Stimulated activated naive CD8-positive, alpha-beta T cell treated with anti-CD3 and anti-CD28 coated beads, Interleukin-15, amount 100 ng/mL, for 72 hours (primary cell): Measurements from ENCODE around the gene NLE1.
"Not testable (repeated sequence)": the region's sequence is repeated elsewhere in the genome, so short reads cannot be mapped to it uniquely, and the experiment has no call there.

Experiments used
- ATAC-seq: fragments of 150-1000 bp; cut with Tn5 transposase; 2 replicates; pipeline ENCODE4 v1.10.0; 2021; ENCODE audit warnings: mild to moderate bottlenecking, moderate library complexity
- DNase-seq, 2 donors: peaks; one replicate each; pipeline ENCODE4 v3.0.0; 2021 to 2022
- H3K27ac Mint-ChIP-seq, 2 donors: one replicate each; pipeline ENCODE4 v1.8.0; 2022; ENCODE audit warnings: mild to moderate bottlenecking in 2 of 2, mixed read lengths in 2 of 2, moderate library complexity in 2 of 2
- H3K27me3 Mint-ChIP-seq: one replicate; pipeline ENCODE4 v1.8.0; 2022; ENCODE audit warnings: mixed read lengths
- H3K4me1 Mint-ChIP-seq: one replicate; pipeline ENCODE4 v1.8.0; 2022; ENCODE audit warnings: mild to moderate bottlenecking, mixed read lengths
- H3K4me3 Mint-ChIP-seq, 2 donors: one replicate each; pipeline ENCODE4 v1.8.0; 2022; ENCODE audit warnings: mild to moderate bottlenecking in 2 of 2, mixed read lengths in 2 of 2, moderate library complexity in 1 of 2
- H3K9me3 Mint-ChIP-seq, 2 donors: one replicate each; pipeline ENCODE4 v1.8.0; 2022; ENCODE audit warnings: mixed read lengths in 2 of 2

The NLE1 gene

GRCh38 chr17:35119370-35120165 lies 22.5 kb downstream of the NLE1 start, which contains the start of gene RAD51D:
Gene RAD51D (minus strand): TSS chr17:35119860. CDS start chr17:35119613, 247 bp downstream.
- H3K27me3 Mint-ChIP-seq: no peaks in the 10 kb centered on the region
- H3K9me3 Mint-ChIP-seq: no peaks in the 10 kb centered on the region
- peak within 1 kb of the TSS; percentile 97 to 98 for H3K27ac Mint-ChIP-seq
- ATAC-seq: peak; percentile 91
- peak; percentile 85 to 86 for DNase-seq
- H3K4me1 Mint-ChIP-seq: peaks cover 43% of the 10 kb centered on the region
- peak within 1 kb of the TSS; percentile 90 to 98 for H3K4me3 Mint-ChIP-seq

GRCh38 chr17:35117984-35118383 lies 24.1 kb downstream of the NLE1 start:
- Mint-ChIP-seq H3K4me3 (peak overlapping the region; percentile 90 to 98), H3K4me1 (peaks cover 50% of the 10 kb centered on the region), H3K9me3 (no peaks in the 10 kb centered on the region), H3K27me3 (no peaks in the 10 kb centered on the region), H3K27ac (peak overlapping the region in 1 of 2 donors; percentile 41)
- peak; percentile 63 for ATAC-seq
- DNase-seq: peak; percentile 28 to 54

GRCh38 chr17:35116845-35117244 lies 25.3 kb downstream of the NLE1 start:
- no peak overlapping the region for H3K4me3 Mint-ChIP-seq
- no peaks in the 10 kb centered on the region for H3K9me3 Mint-ChIP-seq
- H3K27ac Mint-ChIP-seq: peak overlapping the region in 1 of 2 donors; percentile 19
- no peaks in the 10 kb centered on the region for H3K27me3 Mint-ChIP-seq
- DNase-seq: no peak
- no peak for ATAC-seq
- peaks cover 53% of the 10 kb centered on the region for H3K4me1 Mint-ChIP-seq

GRCh38 chr17:35110791-35111190 lies 31.3 kb downstream of the NLE1 start:
- H3K9me3 Mint-ChIP-seq, ATAC-seq, H3K27ac Mint-ChIP-seq, H3K27me3 Mint-ChIP-seq, H3K4me3 Mint-ChIP-seq, DNase-seq: not testable (repeated sequence)
- H3K4me1 Mint-ChIP-seq: peaks cover 11% of the 10 kb centered on the region

- no peak for DNase-seq
- Mint-ChIP-seq H3K4me3 (no peak overlapping the region), H3K4me1 (peaks cover 12% of the 10 kb centered on the region), H3K27me3 (no peaks in the 10 kb centered on the region), H3K27ac (no peak overlapping the region), H3K9me3 (no peaks in the 10 kb centered on the region)
- no peak for ATAC-seq
These were observed 37.2 kb downstream of the NLE1 start for GRCh38 chr17:35104844-35105450.

- peaks cover 12% of the 10 kb centered on the region for H3K4me1 Mint-ChIP-seq
- no peak for DNase-seq
- no peak overlapping the region for H3K4me3 Mint-ChIP-seq
- H3K9me3 Mint-ChIP-seq: no peaks in the 10 kb centered on the region
- peak overlapping the region in 1 of 2 donors; percentile 59 for H3K27ac Mint-ChIP-seq
- no peak for ATAC-seq
- H3K27me3 Mint-ChIP-seq: no peaks in the 10 kb centered on the region
These were observed 38.8 kb downstream of the NLE1 start for GRCh38 chr17:35103271-35103670.

GRCh38 chr17:35101725-35102124 lies 40.4 kb downstream of the NLE1 start:
- ATAC-seq (peak; percentile 67), DNase-seq (no peak)
- H3K4me1 Mint-ChIP-seq: peaks cover 18% of the 10 kb centered on the region
- no peak overlapping the region for H3K4me3 Mint-ChIP-seq
- H3K9me3 Mint-ChIP-seq: no peaks in the 10 kb centered on the region
- H3K27me3 Mint-ChIP-seq: no peaks in the 10 kb centered on the region
- no peak overlapping the region for H3K27ac Mint-ChIP-seq

- DNase-seq (no peak), ATAC-seq (no peak)
- H3K4me1 Mint-ChIP-seq: peaks cover 18% of the 10 kb centered on the region
- no peaks in the 10 kb centered on the region for H3K9me3 Mint-ChIP-seq
- H3K27me3 Mint-ChIP-seq: no peaks in the 10 kb centered on the region
- no peak overlapping the region for H3K4me3 Mint-ChIP-seq
- peak overlapping the region in 1 of 2 donors; percentile 8 for H3K27ac Mint-ChIP-seq
These were observed 41.1 kb downstream of the NLE1 start for GRCh38 chr17:35101036-35101435.

GRCh38 chr17:35099908-35100307 lies 42.2 kb downstream of the NLE1 start:
- no peak overlapping the region for H3K27ac Mint-ChIP-seq
- no peak for DNase-seq
- no peak for ATAC-seq
- H3K9me3 Mint-ChIP-seq: no peaks in the 10 kb centered on the region
- peaks cover 18% of the 10 kb centered on the region for H3K4me1 Mint-ChIP-seq
- H3K4me3 Mint-ChIP-seq: no peak overlapping the region
- H3K27me3 Mint-ChIP-seq: no peaks in the 10 kb centered on the region

- H3K4me1 Mint-ChIP-seq: peaks cover 18% of the 10 kb centered on the region
- no peak overlapping the region for H3K4me3 Mint-ChIP-seq
- H3K27me3 Mint-ChIP-seq: no peaks in the 10 kb centered on the region
- no peak for ATAC-seq
- DNase-seq: no peak
- no peaks in the 10 kb centered on the region for H3K9me3 Mint-ChIP-seq
- no peak overlapping the region for H3K27ac Mint-ChIP-seq
These were observed 44.3 kb downstream of the NLE1 start for GRCh38 chr17:35097776-35098175.

- Mint-ChIP-seq H3K27ac (no peak overlapping the region), H3K4me3 (no peak overlapping the region), H3K4me1 (peaks cover 13% of the 10 kb centered on the region), H3K27me3 (no peaks in the 10 kb centered on the region), H3K9me3 (no peaks in the 10 kb centered on the region)
- ATAC-seq: no peak
- DNase-seq: no peak
These were observed 46.4 kb downstream of the NLE1 start for GRCh38 chr17:35095741-35096140.

- H3K27me3 Mint-ChIP-seq: no peaks in the 10 kb centered on the region
- no peak overlapping the region for H3K27ac Mint-ChIP-seq
- H3K9me3 Mint-ChIP-seq: no peaks in the 10 kb centered on the region
- H3K4me1 Mint-ChIP-seq: peaks cover 21% of the 10 kb centered on the region
- no peak for DNase-seq
- no peak overlapping the region for H3K4me3 Mint-ChIP-seq
- no peak for ATAC-seq
These were observed 47.2 kb downstream of the NLE1 start for GRCh38 chr17:35094902-35095301.

GRCh38 chr17:35090707-35091106 lies 51.4 kb downstream of the NLE1 start:
- not testable (repeated sequence) for H3K27me3 Mint-ChIP-seq, ATAC-seq, DNase-seq, H3K9me3 Mint-ChIP-seq, H3K27ac Mint-ChIP-seq
- Mint-ChIP-seq H3K4me3 (peak overlapping the region; percentile 26 to 42), H3K4me1 (peaks cover 51% of the 10 kb centered on the region)

- DNase-seq: peak in 1 of 2 donors; percentile 44
- H3K27ac Mint-ChIP-seq: peak overlapping the region; percentile 92 to 94
- H3K9me3 Mint-ChIP-seq: no peaks in the 10 kb centered on the region
These were observed 52.4 kb downstream of the NLE1 start for GRCh38 chr17:35089586-35090296.

GRCh38 chr17:35088881-35089585 lies 53.1 kb downstream of the NLE1 start:
- Mint-ChIP-seq H3K27me3 (no peaks in the 10 kb centered on the region), H3K4me1 (peaks cover 67% of the 10 kb centered on the region), H3K4me3 (peak overlapping the region; percentile 95 to 96), H3K27ac (peak overlapping the region; percentile 94 to 98), H3K9me3 (no peaks in the 10 kb centered on the region)
- ATAC-seq (peak; percentile 89), DNase-seq (peak; percentile 94)

More at GRCh38 chr17:35089586-35090296, 52.4 kb downstream of the NLE1 start:
- peak overlapping the region; percentile 87 to 88 for H3K4me3 Mint-ChIP-seq
- peaks cover 60% of the 10 kb centered on the region for H3K4me1 Mint-ChIP-seq
- peak; percentile 45 for ATAC-seq
- H3K27me3 Mint-ChIP-seq: no peaks in the 10 kb centered on the region
